H9 (cell line): Measurements from ENCODE around the gene ZFAND3. TPM values are rescaled to one million over a fixed set of nuclear protein-coding genes. Genes with fewer than 3 reads are reported as not detected.

Source experiments
- DNase-seq: peaks from one replicate; pipeline ENCODE4 v3.0.0-alpha.2; 2017
- H2AFZ ChIP-seq: one replicate; pipeline ENCODE4 v1.6.1; 2013; ENCODE audit warnings: mild to moderate bottlenecking, low read length, control low read depth, moderate library complexity
- H2AK5ac ChIP-seq: 2 replicates; pipeline ENCODE4 v1.6.1; 2013; ENCODE audit warnings: low read length, control low read depth, mixed read lengths; ENCODE audit not compliant: insufficient read length
- H2BK120ac ChIP-seq: one replicate; pipeline ENCODE4 v1.6.1; 2013; ENCODE audit warnings: low read depth, mild to moderate bottlenecking, low read length, control low read depth, inconsistent platforms; ENCODE audit not compliant: poor library complexity, severe bottlenecking
- H2BK12ac ChIP-seq: 2 replicates; pipeline ENCODE4 v1.6.1; 2013; ENCODE audit warnings: low read length, control low read depth, mixed read lengths, low read depth; ENCODE audit not compliant: insufficient read length
- H2BK15ac ChIP-seq: 2 replicates; pipeline ENCODE4 v1.6.1; 2013; ENCODE audit warnings: low read depth, low read length, control low read depth
- H2BK20ac ChIP-seq: one replicate; pipeline ENCODE4 v1.6.1; 2013; ENCODE audit warnings: low read depth, mild to moderate bottlenecking, low read length, control low read depth, inconsistent platforms; ENCODE audit not compliant: poor library complexity, severe bottlenecking
- H2BK5ac ChIP-seq: 2 replicates; pipeline ENCODE4 v1.6.1; 2013; ENCODE audit warnings: low read length, control low read depth, mixed read lengths; ENCODE audit not compliant: insufficient read length
- H3K14ac ChIP-seq: 2 replicates; pipeline ENCODE4 v1.6.1; 2013; ENCODE audit warnings: low read length, control low read depth; ENCODE audit not compliant: insufficient read depth
- H3K18ac ChIP-seq: 2 replicates; pipeline ENCODE4 v1.6.1; 2013; ENCODE audit warnings: low read depth, mild to moderate bottlenecking, mixed read lengths, low read length, control low read depth; ENCODE audit not compliant: insufficient read length
- H3K23ac ChIP-seq: 2 replicates; pipeline ENCODE4 v1.6.1; 2013; ENCODE audit warnings: low read length, control low read depth, mixed read lengths, low read depth; ENCODE audit not compliant: insufficient read length
- H3K23me2 ChIP-seq: 2 replicates; pipeline ENCODE4 v1.6.1; 2013; ENCODE audit warnings: low read depth, mild to moderate bottlenecking, mixed read lengths, low read length, control low read depth; ENCODE audit not compliant: insufficient read length, poor library complexity, severe bottlenecking
- H3K27ac ChIP-seq: 2 replicates; pipeline ENCODE4 v1.5.1; 2013; ENCODE audit warnings: low read length, control low read depth, mixed read lengths, low read depth; ENCODE audit not compliant: insufficient read length
- H3K27me3 ChIP-seq: 2 replicates; pipeline ENCODE4 v1.6.1; 2013; ENCODE audit warnings: low read length, control low read depth, inconsistent platforms; ENCODE audit not compliant: insufficient read depth
- H3K4ac ChIP-seq: 2 replicates; pipeline ENCODE4 v1.6.1; 2013; ENCODE audit warnings: low read depth, mild to moderate bottlenecking, control low read depth, inconsistent platforms, low read length, moderate library complexity
- H3K4me1 ChIP-seq: 2 replicates; pipeline ENCODE4 v1.6.1; 2013; ENCODE audit warnings: low read length, control low read depth, inconsistent platforms; ENCODE audit not compliant: insufficient read depth
- H3K4me2 ChIP-seq: 2 replicates; pipeline ENCODE4 v1.6.1; 2013; ENCODE audit warnings: low read length, control low read depth, mixed read lengths; ENCODE audit not compliant: insufficient read length, insufficient read depth
- H3K56ac ChIP-seq: 2 replicates; pipeline ENCODE4 v1.6.1; 2013; ENCODE audit warnings: low read depth, mild to moderate bottlenecking, mixed read lengths, low read length, control low read depth; ENCODE audit not compliant: insufficient read length
- H3K79me1 ChIP-seq: 2 replicates; pipeline ENCODE4 v1.6.1; 2013; ENCODE audit warnings: low read depth, mild to moderate bottlenecking, moderate library complexity, low read length, control low read depth, inconsistent platforms; ENCODE audit not compliant: insufficient read depth, poor library complexity, severe bottlenecking
- H3K79me2 ChIP-seq: 2 replicates; pipeline ENCODE4 v1.6.1; 2013; ENCODE audit warnings: low read length, control low read depth, inconsistent platforms; ENCODE audit not compliant: insufficient read depth
- H3K9ac ChIP-seq: 2 replicates; pipeline ENCODE4 v1.6.1; 2013; ENCODE audit warnings: low read length, control low read depth, mixed read lengths; ENCODE audit not compliant: insufficient read length; ENCODE audit errors: extremely low read depth
- H3K9me3 ChIP-seq: one replicate; pipeline ENCODE4 v1.6.1; 2013; ENCODE audit warnings: low read depth, low read length, inconsistent platforms; ENCODE audit not compliant: control insufficient read depth
- H3T11ph ChIP-seq: one replicate; pipeline ENCODE4 v1.6.1; 2013; ENCODE audit warnings: mild to moderate bottlenecking, low read length, control low read depth, inconsistent platforms
- H4K20me1 ChIP-seq: one replicate; pipeline ENCODE4 v1.6.1; 2013; ENCODE audit not compliant: control insufficient read depth, insufficient read length, insufficient read depth
- H4K5ac ChIP-seq: 2 replicates; pipeline ENCODE4 v1.6.1; 2013; ENCODE audit warnings: low read depth, mild to moderate bottlenecking, mixed read lengths, low read length, control low read depth; ENCODE audit not compliant: insufficient read length
- H4K8ac ChIP-seq: replicated peaks from 2 replicates; pipeline ENCODE4 v1.6.1; 2013; ENCODE audit warnings: low read length, control low read depth, mixed read lengths, low read depth; ENCODE audit not compliant: insufficient read length
- H4K91ac ChIP-seq: 2 replicates; pipeline ENCODE4 v1.6.1; 2013; ENCODE audit warnings: low read depth, mild to moderate bottlenecking, moderate library complexity, mixed read lengths, low read length, control low read depth; ENCODE audit not compliant: insufficient read length
- H3K27ac Mint-ChIP-seq, 3 experiments: 2 replicates in 2 of 3; 3 replicates in 1 of 3; pipeline ENCODE4 v1.8.0; 2020 to 2021; ENCODE audit warnings: mixed read lengths in 3 of 3, mild to moderate bottlenecking in 1 of 3, moderate library complexity in 1 of 3
- H3K27me3 Mint-ChIP-seq: 2 replicates; pipeline ENCODE4 v1.8.0; 2021; ENCODE audit warnings: low read depth, mild to moderate bottlenecking, moderate library complexity, mixed read lengths
- H3K36me3 Mint-ChIP-seq, 3 experiments: 2 replicates in 2 of 3; 3 replicates in 1 of 3; pipeline ENCODE4 v1.8.0; 2020 to 2021; ENCODE audit warnings: low read depth in 3 of 3, mixed read lengths in 3 of 3; ENCODE audit not compliant: insufficient read depth in 1 of 3
- H3K4me1 Mint-ChIP-seq, 2 experiments: 2 replicates each; pipeline ENCODE4 v1.8.0; 2020; ENCODE audit warnings: mixed read lengths in 2 of 2
- H3K4me3 Mint-ChIP-seq, 2 experiments: 2 replicates in 1 of 2; 3 replicates in 1 of 2; pipeline ENCODE4 v1.8.0; 2020 to 2021; ENCODE audit warnings: mild to moderate bottlenecking in 2 of 2, mixed read lengths in 2 of 2, moderate library complexity in 1 of 2
- H3K9me3 Mint-ChIP-seq, 2 experiments: 2 replicates in 1 of 2; 3 replicates in 1 of 2; pipeline ENCODE4 v1.8.0; 2020; ENCODE audit warnings: mild to moderate bottlenecking in 2 of 2, mixed read lengths in 2 of 2, moderate library complexity in 1 of 2
- WGBS: extraction: QIAGEN DNeasy Blood & Tissue Kit; methylation state at CpG from one replicate; pipeline ENCODE4 v1.1.7; 2013; ENCODE audit warnings: missing lambda C conversion rate, low lambda C conversion rate, mixed read lengths; ENCODE audit not compliant: insufficient read length; ENCODE audit errors: extremely low coverage; 5-methylcytosine and 5-hydroxymethylcytosine counted together
- total RNA-seq: library from RNA; stranded (reverse); gene quantifications from 2 replicates; pipeline ENCODE4 v1.2.1, GENCODE V29; 2021
- TF ChIP-seq, protein P1 (sequence below): fragments of 200-600 bp; sonication (generic); conservative IDR thresholded peaks from 3 replicates; pipeline ENCODE4 v1.8.0; 2021; ENCODE audit warnings: antibody characterized with exemption, mild to moderate bottlenecking

The ZFAND3 gene
- total RNA-seq, 1 experiment from 2014 or later, result 57.7 TPM

DNA sequence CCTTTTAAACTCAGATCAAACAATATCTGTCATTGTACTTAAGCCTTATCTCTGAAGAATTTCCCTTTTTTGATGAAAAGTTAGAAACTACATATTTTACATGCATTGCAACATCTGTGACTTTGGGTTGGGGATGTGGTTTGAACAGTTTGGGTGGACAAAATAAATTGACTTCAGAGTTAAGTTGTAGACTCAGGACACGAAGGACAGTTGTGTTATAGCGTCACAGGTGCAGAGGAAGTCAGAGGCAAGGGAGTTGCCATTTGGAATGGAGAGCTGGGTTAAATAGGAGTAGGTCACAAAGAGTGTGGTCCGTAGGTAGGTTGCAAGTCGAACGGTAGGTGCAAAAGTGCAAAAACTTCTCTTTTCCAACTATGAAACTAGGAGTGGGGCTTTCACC is 46.0 kb downstream of the ZFAND3 start:
- DNase-seq, result no peak
- no peaks in the 10 kb centered on the region for H4K20me1 ChIP-seq
- H4K91ac ChIP-seq, result no peak overlapping the region
- no peaks in the 10 kb centered on the region for H3K27me3 ChIP-seq
- no peak overlapping the region for H2BK120ac ChIP-seq
- no peak overlapping the region for H4K8ac ChIP-seq
- Mint-ChIP-seq H3K9me3 (no peaks in the 10 kb centered on the region), H3K4me3 (no peak overlapping the region), H3K4me1 (peaks cover 15 to 26% of the 10 kb centered on the region in 2 experiments), H3K36me3 (no peaks in the 10 kb centered on the region; a peak in 1 of 7 replicates), H3K27me3 (no peaks in the 10 kb centered on the region), H3K27ac (no peak overlapping the region)
- no peak overlapping the region for H2BK12ac ChIP-seq
- no peak overlapping the region for H2BK15ac ChIP-seq
- no peak overlapping the region for H2BK20ac ChIP-seq
- H3K14ac ChIP-seq, result no peak overlapping the region
- H3K9ac ChIP-seq, result no peak overlapping the region
- WGBS, result no CpG with 5 or more reads among the region's 5 CpGs
- H2BK5ac ChIP-seq, result no peak overlapping the region
- no peak overlapping the region for H3K18ac ChIP-seq
- H3K4me2 ChIP-seq, result no peak overlapping the region
- TF ChIP-seq, protein P1, sequence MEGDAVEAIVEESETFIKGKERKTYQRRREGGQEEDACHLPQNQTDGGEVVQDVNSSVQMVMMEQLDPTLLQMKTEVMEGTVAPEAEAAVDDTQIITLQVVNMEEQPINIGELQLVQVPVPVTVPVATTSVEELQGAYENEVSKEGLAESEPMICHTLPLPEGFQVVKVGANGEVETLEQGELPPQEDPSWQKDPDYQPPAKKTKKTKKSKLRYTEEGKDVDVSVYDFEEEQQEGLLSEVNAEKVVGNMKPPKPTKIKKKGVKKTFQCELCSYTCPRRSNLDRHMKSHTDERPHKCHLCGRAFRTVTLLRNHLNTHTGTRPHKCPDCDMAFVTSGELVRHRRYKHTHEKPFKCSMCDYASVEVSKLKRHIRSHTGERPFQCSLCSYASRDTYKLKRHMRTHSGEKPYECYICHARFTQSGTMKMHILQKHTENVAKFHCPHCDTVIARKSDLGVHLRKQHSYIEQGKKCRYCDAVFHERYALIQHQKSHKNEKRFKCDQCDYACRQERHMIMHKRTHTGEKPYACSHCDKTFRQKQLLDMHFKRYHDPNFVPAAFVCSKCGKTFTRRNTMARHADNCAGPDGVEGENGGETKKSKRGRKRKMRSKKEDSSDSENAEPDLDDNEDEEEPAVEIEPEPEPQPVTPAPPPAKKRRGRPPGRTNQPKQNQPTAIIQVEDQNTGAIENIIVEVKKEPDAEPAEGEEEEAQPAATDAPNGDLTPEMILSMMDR, result no peak
- H3K56ac ChIP-seq, result no peak overlapping the region
- H3K9me3 ChIP-seq, result no peaks in the 10 kb centered on the region
- H2AK5ac ChIP-seq, result no peak overlapping the region
- no peak overlapping the region for H3K27ac ChIP-seq
- no peak overlapping the region for H4K5ac ChIP-seq
- H3K79me1 ChIP-seq, result peaks cover 16% of the 10 kb centered on the region
- H3K23me2 ChIP-seq, result no peaks in the 10 kb centered on the region
- peaks cover 5% of the 10 kb centered on the region; the same call in 1 of the 2 replicates for H3K4me1 ChIP-seq
- no peak overlapping the region for H2AFZ ChIP-seq
- peaks cover 1% of the 10 kb centered on the region; the same call in 1 of the 2 replicates for H3K79me2 ChIP-seq
- no peak overlapping the region for H3T11ph ChIP-seq
- H3K4ac ChIP-seq, result no peak overlapping the region
- no peak overlapping the region for H3K23ac ChIP-seq
